ENCODE data around the gene COX6B2.

DNA sequence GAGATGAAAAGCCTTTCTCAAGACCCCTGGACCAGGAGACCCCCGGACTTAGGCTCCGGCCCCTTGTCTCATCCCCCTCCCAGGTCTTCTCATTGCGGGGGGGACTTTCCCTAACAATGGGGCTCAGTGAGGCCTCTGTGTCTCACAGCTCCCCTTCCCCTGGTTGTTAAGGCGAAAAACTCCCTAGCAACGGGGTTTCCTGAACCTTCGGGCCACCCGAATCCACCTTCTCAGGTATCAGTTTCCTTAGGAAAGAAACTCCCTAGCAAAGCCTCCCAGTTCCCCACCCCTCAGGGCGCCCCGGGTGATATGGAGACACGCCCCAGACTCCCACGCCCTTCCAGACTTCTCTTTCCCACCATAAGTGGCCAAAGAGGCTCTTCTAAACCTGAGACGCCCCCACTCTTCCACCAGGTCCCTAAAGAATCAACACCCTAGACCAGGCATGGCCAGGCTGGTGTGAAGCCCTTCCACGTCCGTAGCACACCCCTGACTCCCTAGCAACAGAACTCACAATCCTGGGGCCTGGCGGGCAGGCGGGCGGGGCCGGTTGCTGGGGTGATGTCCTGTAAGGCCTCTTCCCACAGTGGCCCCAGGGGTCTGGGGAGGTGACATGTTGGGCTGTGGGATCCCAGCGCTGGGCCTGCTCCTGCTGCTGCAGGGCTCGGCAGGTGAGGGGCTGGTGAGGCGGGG lies 21.9 kb upstream of the COX6B2 start, which contains the start of gene TMEM190:
- TF ChIP-seq ZFP37 (CRISPR knock-in tag; IDR thresholded peaks at IDR 0.05; ENCODE audit: borderline replicate concordance) (no peak), ELF4 (CRISPR knock-in tag; IDR thresholded peaks at IDR 0.05; ENCODE audit: borderline replicate concordance) (no peak), POLR2AphosphoS5 (IDR thresholded peaks at IDR 0.05; ENCODE audit: low read depth, low read length) (no peak), SRF (IDR thresholded peaks at IDR 0.05; ENCODE audit: low read depth, low read length) (no peak), CTCF (CRISPR knock-in tag; IDR thresholded peaks at IDR 0.05) (no peak), SUZ12 (IDR thresholded peaks at IDR 0.05; ENCODE audit: low read depth, low read length) (no peak), ATF7 (IDR thresholded peaks at IDR 0.05) (no peak), ATF7 (CRISPR knock-in tag; IDR thresholded peaks at IDR 0.05) (no peak)
- TF ChIP-seq, protein P1, sequence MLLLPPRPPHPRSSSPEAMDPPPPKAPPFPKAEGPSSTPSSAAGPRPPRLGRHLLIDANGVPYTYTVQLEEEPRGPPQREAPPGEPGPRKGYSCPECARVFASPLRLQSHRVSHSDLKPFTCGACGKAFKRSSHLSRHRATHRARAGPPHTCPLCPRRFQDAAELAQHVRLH (CRISPR knock-in tag; IDR thresholded peaks at IDR 0.05; ENCODE audit: borderline replicate concordance, low read depth) = no peak

All from HepG2 (cell line).